Upper lobe of left lung (tissue), 4 donors: ENCODE results near the gene AMPD3.

Source experiments
- CTCF ChIP-seq, 6 experiments: fragments of 450-650 bp in 4 of 6; fragments of 200-600 bp in 2 of 6; sonication (generic) in 2 of 6; IDR thresholded peaks; one replicate each; pipeline ENCODE4 v1.5.1; 2016 to 2019; ENCODE audit warnings: antibody characterized with exemption in 6 of 6
- EP300 ChIP-seq, 4 donors: sonication (generic); formaldehyde crosslinking; IDR thresholded peaks; one replicate each; pipeline ENCODE4 v1.5.1; 2017; ENCODE audit warnings: antibody characterized with exemption in 4 of 4, control low read depth in 2 of 4

GRCh38 chr11:10415817-10416392 lies 39.2 kb upstream of the AMPD3 start:
- no peak for TF ChIP-seq EP300 (IDR thresholded peaks at IDR 0.05)
- TF ChIP-seq CTCF (IDR thresholded peaks at IDR 0.05) = no peak
